Measurements from ENCODE around the gene RUNX2.
"Not testable (repeated sequence)": the region's sequence is repeated elsewhere in the genome, so short reads cannot be mapped to it uniquely, and the experiment has no call there.

The RUNX2 gene

DNA sequence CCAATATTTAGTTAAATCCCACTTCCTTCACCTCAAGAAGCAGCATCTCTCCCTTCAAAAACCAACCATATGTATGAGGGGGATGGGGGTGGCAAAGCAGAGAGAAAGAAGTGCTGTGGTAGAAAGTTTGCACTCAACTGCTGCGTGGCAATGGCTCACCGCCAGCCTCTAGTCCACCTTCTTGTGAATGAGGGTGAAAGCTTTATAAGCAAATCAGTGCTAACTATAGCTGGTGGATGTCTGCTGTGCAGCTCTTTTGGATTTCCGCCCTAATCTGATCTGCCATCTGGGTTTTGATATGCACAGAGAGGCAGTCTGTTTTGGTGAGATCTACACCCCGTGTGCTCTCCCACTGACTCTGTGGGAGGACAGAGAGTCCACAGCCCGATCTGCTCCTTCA lies 330.8 kb downstream of the RUNX2 start:
- no peak for DNase-seq

DNA sequence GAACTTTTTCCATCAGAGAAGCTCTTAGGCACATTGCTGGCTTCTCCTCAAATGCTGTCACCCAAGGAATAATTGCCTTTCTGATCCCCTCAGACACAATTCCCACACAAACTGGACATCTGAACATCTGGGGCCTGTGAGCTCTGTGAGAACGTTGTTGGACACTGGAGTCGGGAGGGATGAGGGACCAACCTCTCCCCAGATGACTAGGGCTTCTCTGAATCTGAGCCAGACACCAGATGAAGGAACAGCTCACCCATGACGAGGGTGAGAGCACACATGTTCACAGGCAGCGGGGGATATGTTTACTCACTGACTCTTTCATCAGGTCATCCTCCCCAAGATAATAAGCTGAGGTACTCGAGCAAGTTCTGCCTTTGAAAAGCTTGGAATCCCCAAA lies 333.5 kb downstream of the RUNX2 start:
- no peak for DNase-seq

DNA sequence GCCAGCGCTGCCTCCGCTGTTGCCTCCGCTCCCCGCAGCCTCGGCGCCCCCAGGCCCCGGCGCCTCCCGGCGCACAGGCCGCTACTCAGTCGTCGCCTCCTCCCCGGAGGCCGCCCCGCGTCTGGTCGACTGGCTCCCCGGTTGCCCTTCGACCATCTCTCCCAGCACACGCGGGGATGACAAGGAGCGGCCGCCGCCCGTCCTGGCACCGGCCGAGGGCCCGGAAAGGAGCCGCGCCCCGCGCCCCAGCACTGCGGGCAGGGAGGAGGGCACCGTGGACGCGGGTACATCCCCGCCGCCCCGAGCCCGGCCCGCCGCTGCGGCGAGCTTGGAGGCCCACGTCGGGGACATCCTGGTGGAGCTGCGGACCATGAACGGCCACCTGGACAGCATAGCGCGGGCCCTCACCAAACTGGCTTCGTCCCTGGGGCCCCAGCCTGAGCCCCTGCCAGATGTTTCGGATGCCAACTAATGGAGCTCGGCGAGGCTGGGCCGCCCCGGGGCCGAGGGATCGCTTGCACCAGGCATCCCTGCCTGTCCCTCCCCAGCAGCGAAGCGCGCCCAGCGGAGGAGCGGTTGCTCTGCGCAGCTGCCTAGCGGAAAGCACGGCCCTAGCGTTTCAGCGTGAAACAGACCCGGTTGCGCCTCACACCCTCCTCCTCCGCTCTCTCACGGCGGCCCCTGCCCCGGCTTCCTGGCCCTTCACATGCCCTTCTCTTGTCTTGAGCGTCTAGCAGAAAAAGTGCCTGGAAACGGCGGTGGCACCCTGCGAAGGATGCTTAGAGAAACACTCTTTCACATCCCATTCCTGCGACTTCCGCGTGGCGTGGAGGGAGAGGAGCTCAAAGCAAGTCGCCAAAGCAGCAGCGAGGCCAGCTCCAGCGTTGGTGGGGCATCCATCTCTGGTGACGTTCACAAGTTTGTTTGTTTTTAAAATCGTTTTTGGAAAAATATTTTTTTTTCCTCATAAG lies 335.4 kb downstream of the RUNX2 start:
- DNase-seq: peak; percentile 39

DNA sequence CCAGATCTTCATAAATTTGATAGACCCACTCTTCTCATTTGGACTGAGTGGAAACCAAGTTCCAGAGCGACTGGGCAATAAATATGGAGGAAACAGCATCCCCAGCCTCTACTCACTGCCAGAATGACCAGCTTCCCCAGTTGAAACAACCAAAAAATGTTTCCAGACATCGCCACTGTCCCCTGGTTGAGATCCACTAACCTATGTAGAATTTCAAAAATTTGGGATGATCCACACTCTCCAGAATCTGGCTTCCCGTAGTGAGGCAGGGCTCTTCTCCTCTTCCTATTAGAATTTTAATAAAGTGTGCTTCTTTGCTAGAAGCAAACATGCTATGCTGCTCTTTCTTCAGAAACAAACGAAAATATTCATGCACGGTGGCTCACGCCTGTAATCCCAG lies 336.6 kb downstream of the RUNX2 start:
- no peak for DNase-seq

DNA sequence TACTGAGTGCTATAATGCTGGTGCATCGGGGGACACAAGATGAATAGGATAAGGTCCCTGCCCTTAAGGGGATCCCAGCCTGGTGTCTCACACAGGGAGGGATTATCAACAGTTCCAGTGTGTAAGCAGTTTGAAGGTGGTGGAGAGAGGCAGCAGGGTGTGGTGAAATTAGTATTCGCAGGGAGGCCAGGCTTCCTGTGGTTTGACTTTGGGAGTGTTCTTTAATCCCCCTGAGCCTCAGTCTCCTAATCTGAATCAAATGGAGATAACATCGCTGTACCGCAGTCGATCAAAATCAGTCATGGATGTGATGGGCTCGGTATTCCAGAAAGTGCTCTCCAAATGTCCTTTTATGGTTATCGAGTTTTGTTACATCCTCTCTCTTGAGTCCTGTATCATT lies 337.7 kb downstream of the RUNX2 start:
- no peak for DNase-seq

DNA sequence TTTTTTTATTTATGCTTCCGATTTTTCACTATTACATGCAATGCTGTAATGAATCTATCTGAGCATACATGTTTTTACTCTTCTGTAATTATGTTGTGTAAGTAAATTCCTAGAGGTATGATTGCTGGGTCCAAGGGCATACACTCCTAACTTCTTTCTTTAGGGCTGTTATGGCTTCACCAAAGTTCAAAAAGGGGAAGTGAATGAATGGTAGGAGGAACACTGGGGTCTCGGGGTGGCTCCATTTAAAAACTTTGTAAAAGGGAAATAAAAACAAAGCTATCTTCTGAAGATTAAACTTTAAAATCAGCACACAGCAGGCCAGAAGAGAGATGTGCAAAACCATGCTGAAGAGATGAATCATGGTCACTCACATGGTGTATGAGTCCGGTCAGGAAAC lies 338.7 kb downstream of the RUNX2 start:
- DNase-seq: no peak

DNA sequence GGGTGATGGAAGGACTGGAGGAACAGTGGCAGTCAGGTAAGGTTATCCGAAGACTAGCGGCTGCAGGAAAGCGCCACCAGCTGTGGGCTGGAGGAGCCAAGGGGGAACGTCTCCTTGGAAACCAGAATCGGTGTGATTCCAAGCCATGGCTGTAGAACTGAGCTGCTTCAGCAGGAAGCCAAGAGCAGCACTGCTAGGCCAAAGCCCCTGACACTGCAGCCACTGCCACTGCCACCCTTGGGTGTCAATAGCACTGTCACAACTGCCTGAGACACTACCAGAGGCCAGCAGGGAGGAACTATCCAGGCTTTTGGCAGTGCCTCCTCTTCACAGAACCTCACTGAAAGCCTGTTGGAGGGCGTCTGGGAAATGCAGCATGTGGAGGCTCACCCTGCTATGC lies 339.2 kb downstream of the RUNX2 start:
- DNase-seq: no peak

DNA sequence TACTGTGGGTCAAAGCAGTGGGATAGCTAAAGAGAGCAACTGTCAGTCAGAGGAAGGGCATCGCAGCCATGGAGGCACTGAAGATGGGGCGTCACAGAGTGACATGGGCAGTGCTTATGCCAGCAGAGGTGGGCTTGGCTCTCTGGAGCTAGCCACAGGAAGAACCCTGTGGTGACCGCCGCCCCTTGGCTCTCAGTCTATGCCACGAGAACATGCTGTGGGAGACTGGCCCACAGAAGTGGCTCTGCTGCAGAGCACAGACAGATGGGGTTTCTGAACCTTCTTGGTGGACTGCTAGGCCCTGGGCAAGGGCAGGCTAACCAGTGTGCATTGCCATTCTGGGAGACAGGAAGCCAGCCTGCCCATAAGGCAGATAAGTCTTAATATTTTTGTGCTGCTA lies 339.6 kb downstream of the RUNX2 start:
- no peak for DNase-seq

DNA sequence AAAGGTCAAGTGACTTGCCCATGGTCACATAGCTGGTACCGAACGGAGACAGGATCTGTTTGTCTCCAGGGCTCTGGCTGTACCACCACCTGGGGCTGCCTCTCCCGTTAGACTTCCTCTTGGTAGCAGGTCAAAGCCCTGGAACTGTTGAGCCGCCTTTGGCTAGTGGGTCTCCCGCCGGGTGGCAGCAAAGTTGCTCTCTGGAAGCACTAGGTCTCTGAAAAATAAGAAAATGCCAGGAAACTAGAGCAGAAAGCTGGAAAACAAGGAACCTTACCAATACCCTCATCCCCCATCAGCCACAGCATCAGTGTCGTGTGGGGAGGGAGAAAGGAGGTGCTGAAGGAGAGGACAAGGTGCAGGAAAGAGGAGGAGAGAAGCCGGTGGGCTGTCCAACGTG lies 340.6 kb downstream of the RUNX2 start:
- no peak for DNase-seq

DNA sequence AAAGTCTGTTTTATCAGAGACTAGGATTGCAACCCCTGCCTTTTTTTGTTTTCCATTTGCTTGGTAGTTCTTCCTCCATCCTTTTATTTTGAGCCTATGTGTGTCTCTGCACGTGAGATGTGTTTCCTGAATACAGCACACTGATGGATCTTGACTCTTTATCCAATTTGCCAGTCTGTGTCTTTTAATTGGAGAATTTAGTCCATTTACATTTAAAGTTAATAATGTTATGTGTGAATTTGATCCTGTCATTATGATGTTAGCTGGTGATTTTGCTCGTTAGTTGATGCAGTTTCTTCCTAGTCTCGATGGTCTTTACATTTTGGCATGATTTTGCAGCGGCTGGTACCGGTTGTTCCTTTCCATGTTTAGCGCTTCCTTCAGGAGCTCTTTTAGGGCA lies 345.0 kb downstream of the RUNX2 start:
- not testable (repeated sequence) for DNase-seq

DNA sequence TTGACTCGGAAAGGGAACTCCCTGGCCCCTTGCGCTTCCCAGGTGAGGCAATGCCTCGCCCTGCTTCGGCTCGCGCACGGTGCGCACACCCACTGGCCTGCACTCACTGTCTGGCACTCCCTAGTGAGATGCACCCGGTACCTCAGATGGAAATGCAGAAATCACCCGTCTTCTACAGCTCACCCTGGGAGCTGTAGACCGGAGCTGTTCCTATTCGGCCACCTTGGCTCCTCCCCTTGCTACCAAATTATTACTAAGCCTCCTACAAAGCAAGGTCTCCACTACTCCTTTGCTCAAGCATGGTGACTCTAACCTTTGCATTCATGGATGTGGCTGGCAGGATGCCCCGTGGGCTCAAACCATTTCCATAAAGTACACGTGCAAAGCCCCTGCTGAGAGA lies 347.0 kb downstream of the RUNX2 start:
- not testable (repeated sequence) for DNase-seq

DNA sequence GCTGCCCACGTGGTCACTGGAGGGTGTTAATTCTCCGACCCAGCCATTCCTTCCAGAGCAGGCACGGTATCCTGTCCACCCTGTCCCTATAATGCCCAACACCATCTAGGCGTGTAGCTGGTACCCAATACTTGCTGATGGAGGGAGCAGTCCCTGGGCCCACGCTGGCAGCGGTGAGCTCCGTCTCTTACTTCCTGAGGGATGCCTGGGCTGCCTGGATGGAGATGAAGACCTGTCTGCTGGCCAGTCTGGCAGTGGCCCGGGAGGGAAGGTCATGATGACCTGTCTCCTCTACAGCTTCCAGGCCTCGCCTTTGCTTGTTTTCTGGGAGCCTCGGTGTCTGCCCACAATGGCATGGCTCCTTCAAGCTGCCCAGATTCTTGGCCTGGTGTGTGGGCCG lies 347.5 kb downstream of the RUNX2 start:
- DNase-seq: no peak

DNA sequence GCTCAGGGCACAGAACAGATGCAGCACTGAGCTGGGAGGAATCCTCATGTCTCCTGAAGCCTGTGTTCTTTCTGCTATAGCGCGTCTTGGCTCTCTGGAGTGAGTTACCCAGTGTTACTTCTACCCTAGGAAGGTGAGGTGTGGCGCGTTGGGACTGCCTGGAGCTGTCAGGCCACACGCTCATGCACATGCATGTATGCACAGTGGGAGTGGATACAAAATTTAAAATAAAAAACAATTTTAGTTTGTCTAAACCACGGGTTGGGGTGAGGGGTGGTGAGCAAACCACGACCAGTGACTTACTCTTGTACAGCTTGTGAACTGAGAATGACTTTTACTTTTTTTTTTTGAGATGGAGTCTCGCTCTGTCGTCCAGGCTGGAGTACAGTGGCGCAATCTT lies 348.2 kb downstream of the RUNX2 start:
- no peak for DNase-seq

DNA sequence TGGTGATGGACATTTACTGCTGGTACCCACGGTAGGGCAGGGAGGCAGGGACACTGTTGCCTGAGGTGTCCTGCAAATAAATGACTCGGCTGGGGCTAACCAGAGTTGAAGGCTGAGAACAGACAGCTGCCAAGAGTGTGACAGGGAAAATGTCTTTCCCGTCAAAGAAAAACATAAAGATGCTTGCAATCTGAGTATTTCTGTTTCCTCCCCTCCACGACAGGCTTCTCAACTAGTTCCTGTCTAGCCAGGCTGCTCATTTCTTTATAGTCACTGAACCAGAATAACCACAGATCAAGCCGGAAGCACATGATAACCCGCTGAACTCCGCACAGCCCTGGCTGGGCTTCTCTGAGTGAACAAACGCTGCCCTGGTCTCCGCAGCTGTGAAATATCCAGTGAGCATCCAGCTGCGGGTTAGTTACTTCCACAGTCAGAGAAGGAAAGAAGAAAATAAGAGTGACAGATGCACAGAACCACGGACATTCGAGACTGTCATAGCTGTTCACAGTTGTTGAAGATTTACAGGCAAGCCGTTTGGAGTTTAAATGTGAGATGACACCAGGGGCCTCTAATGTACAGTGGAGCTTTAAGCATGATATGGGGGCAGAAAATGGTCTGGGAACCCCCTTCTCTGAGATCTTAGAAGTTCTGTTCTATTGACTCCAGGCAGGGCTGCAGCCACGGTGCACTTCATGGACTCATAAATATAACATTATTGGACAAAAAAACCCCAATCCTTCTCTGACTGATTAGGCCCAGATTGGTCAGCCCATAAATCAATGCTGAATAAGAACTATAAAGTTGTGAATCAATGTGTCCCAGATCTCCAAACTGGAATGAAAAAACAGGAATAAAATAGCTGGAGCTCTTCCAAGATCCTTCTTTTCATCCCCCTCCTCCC lies 349.5 kb downstream of the RUNX2 start:
- peak; percentile 58 for DNase-seq

DNA sequence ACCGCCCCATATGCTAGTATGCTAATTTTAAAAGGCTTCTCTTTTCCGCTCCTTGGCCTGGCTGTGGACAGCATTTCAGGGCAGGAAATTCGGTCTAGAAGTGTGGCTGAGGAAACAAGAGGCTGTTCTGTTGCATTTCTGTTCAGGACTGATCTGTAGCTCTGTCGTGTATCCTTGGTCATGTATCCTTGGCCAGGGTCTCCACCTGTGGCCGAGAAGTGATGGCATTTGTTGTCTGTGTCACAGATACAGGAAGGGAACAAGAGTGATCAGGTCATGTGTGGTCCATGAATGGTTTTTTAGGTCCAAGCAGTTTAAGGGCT lies 350.1 kb downstream of the RUNX2 start:
- DNase-seq: no peak

DNA sequence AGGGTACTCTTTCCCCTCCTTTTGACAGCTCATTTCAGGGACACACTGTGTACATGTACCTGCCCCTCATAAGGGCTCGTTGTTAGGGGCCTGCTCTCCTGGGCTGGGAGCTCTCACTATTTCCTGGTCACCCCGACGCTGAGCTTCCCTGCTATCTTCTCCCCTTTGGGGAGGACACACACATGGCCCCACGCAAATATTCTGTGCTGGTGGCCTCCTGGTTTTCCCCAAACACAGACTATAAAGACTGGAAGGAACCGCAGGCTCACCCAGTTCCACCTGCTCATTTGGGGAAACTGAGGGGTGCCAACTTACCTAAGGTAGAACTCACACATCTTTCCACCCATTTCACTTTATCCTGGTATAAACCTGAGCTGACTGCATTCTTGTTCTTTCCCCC lies 351.0 kb downstream of the RUNX2 start:
- no peak for DNase-seq

DNA sequence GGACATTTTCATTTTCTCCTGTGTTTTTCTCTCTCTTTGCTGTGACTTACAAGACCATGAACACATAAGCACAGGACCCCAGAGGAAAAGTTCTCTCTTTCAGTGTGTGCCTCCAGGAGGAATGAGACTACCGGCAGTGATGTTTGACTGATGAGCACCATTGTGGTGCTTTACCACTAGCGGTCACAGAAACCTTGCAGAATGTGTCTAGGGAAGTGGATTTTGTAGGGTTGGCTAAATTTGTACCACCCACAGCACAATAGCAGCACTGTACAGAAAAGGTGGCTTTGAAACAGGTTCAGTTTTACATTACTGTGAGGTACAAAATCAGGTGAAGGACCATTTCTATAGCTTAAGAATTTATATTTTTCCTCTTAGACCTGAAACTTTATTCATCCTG lies 351.5 kb downstream of the RUNX2 start:
- DNase-seq: no peak

DNA sequence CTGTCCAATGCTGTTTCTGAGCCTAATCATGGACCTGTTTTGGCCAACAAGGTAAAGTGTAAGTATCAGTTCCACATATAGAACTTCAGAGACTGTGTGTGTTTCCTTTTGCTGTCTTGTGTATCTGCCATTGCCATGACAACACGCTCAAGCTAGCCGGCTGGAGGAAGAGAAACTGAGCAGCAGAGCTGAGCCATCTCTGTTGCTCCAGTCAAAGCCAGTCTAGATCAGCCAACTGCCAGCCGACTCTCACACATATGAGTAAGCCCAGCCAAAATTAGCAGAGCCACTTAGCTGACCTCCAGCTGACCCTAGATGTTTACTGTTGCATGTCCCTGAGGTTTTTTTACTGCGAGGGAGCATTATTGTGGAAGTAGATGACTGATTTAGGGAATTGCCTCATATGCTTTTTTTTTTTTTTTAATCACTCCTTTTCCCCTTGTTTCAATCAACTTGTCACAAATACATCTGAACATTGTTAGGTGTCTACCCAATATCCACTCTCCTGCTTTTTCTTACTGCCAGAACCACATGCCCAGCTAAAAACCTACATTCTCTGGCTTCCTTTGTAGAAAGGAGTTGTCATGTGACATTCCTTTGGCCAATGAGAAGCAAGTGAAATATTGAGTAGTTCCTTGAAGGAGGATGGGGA lies 353.9 kb downstream of the RUNX2 start:
- DNase-seq: peak; percentile 53

DNA sequence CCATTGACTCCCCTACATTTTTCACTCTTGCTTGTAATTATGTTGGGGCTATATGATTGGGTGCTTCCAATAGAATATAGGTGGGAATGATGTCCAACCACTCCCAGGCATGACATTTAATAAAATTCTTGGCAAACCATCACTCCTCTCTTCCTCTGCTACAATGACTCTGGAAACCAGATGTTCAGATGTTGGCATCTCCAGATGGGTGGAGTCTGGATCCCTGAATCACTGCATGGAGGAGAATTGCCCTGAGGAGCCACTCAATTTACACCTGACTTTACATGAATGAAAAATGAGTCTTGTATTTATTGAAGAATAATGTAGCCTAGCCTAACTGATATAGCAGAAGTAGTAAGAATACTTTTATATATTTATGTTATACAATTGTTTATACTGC lies 356.3 kb downstream of the RUNX2 start:
- no peak for DNase-seq

DNA sequence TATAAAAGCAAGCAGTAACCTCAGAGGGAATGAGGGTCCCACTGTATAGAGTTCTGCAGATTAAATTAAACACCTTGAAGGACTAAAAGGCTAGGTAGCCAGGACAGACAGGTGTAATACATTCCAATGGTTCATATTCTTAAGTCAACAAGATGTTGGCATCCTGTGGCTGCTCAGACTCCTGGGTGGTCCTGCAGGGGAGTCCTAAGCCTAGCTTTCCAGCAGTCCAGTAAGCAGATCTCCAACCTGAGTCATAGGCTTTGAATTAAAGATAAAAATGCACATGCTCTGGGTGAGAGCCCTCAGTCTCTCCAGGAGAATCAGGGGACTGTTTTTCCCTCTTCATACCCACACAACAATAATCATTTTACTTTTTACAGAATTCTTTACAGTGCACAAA lies 356.9 kb downstream of the RUNX2 start:
- no peak for DNase-seq

DNA sequence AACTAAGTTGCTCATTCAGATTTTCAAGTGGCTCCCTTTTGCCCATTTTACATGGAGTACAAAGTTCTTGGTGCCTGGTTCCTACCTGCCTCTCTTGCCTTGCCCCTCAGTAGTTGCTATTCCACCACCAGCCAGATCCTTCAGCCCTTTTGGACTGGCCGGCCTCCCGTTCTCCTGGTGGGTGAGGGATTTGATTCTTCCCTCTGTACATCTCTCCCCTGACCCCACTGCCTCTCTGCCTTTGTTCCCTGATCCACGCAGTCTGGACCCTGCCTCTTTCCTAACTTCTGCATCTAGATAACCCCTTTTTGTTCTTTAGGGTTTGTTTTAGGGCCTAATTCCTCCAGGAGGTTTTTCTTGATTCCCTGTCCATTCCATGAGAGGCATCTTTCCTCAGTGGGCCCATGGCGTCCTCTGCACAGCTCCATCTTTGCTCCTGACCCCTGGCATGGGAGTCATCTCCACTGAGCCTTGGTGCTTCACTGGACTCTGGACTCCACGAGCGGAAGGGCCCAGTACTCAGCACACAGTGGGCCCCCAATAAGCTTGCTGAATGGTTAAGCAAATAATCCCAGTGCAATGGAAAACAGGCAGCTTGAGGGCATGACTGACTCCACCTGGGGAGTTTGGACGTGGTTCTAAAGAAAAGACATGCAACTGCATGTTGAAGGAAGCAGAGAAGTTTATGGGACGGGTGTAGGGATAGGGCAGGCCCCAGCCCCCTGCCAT lies 358.9 kb downstream of the RUNX2 start:
- no peak for DNase-seq

DNA sequence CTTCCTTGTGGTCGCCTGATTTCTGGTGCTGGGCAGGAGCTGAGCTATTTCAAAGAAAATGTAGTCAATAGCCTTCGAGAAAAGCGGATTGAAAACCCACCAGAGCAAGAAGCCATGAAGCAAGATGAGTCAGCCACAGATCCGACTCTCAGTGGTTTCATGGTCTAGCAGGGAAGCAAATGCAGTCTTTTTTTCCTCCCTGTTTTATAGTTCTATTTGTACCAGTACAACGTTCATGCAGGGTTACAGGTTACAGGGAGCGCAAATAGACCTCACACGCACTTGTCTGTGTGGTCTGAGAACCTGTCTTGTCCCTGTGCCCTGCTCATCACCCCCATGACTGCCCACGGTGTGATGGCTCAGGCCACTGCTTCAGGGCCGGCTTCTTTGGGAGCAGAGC lies 359.4 kb downstream of the RUNX2 start:
- no peak for DNase-seq

DNA sequence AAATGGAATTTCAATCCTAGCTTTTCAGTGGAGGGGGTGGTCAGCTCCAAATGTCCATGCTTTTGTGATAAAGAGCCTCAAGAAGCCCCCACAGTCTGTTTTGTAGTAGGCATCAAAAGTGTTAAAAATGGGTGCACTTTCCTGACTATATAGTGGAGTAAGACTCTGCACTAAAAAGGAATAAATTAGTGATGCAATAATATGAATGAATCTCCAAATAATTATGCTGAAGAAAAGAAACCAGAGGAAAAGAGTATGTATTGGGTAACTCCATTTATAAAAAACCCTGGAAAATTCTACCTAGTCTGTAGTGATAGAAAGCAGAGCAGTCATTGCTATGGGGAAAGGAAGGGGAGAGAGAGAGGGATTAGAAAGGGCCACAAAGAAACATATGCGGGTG lies 360.1 kb downstream of the RUNX2 start:
- no peak for DNase-seq

All from CD4-positive, alpha-beta T cell treated with Interleukin-12 subunit alpha and Interleukin-12 subunit beta, for 1 hour (primary cell).